Hair follicular keratinocyte (primary cell): ENCODE results near the gene WDR47. TPM values are rescaled to one million over a fixed set of nuclear protein-coding genes. Genes with fewer than 3 reads are reported as not detected.

Experiments used
- total RNA-seq: library from RNA; depleted of rRNA; stranded (reverse); fragments of >200 nt; gene quantifications from 2 replicates; pipeline ENCODE4 v1.2.3, GENCODE V29; 2015

Gene WDR47
- 13.0 and 14.5 TPM in 2 replicates for total RNA-seq

GRCh38 chr1:109041621-109042468 is at the start of gene WDR47:
Gene WDR47 (minus strand): TSS chr1:109042102. CDS start chr1:109023512, 18,590 bp downstream.

GRCh38 chr1:109090196-109091077 is 48.5 kb upstream of the WDR47 start, which contains the start of gene TMEM167B:
Gene TMEM167B (plus strand): TSS chr1:109090764. CDS start chr1:109090873, 109 bp downstream.

GRCh38 chr1:109075531-109076490 is 33.9 kb upstream of the WDR47 start, which contains the start of gene TAF13:
Gene TAF13 (minus strand): TSS chr1:109076003. CDS start chr1:109075947, 56 bp downstream.

GRCh38 chr1:108963052-108963686 is 78.7 kb downstream of the WDR47 start, which contains the start of gene CLCC1:
Gene CLCC1 (minus strand): TSS chr1:108963484. CDS start chr1:108950437, 13,047 bp downstream.

Other genes starting within 250 kb of the WDR47 start
- gene AKNAD1, start 185.0 kb downstream of the WDR47 start, total RNA-seq, result 0.15 TPM in 1 of 2 replicates, not detected in the other
- gene GPSM2, start 165.1 kb downstream of the WDR47 start, total RNA-seq, result 40.5 and 92.6 TPM in 2 replicates
- 10.7 and 15.1 TPM in 2 replicates for gene CLCC1, start 78.6 kb downstream of the WDR47 start, total RNA-seq
- 39.6 and 42.7 TPM in 2 replicates for gene TAF13, start 33.9 kb upstream of the WDR47 start, total RNA-seq
- 10.5 and 16.9 TPM in 2 replicates for gene TMEM167B, start 48.7 kb upstream of the WDR47 start, total RNA-seq
- gene ELAPOR1, start 72.0 kb upstream of the WDR47 start, total RNA-seq, result 0.16 TPM in 1 of 2 replicates, not detected in the other
- gene SARS1, start 171.8 kb upstream of the WDR47 start, total RNA-seq, result 277 and 369 TPM in 2 replicates
- gene CELSR2, start 207.4 kb upstream of the WDR47 start, total RNA-seq, result 7.8 and 16.9 TPM in 2 replicates
- 10.2 and 44.1 TPM in 2 replicates for gene PSRC1, start 241.0 kb upstream of the WDR47 start, total RNA-seq